Measurements from ENCODE around the gene MTIF2.
A peak's percentile ranks its signal among the peaks of the same experiment; 100 is the strongest.
"Not testable (repeated sequence)": the region's sequence is repeated elsewhere in the genome, so short reads cannot be mapped to it uniquely, and the experiment has no call there.

Gene MTIF2

GRCh38 chr2:55279214-55279835, 10.3 kb upstream of the MTIF2 start:
- not testable (repeated sequence) for H4K8ac ChIP-seq (ENCODE audit: low read length)

GRCh38 chr2:55277310-55277709, 8.3 kb upstream of the MTIF2 start:
- DNase-seq: no peak
- no peak overlapping the region for H4K91ac ChIP-seq (ENCODE audit: low read length)
- H2BK15ac ChIP-seq (ENCODE audit: low read depth, poor library complexity, severe bottlenecking): no peak overlapping the region
- no peak overlapping the region for H3K14ac ChIP-seq (ENCODE audit: low read length in 2 of 2)
- H2BK12ac ChIP-seq (ENCODE audit: low read length in 2 of 2): no peak overlapping the region
- peaks cover 0 to 5% of the 10 kb centered on the region in 2 experiments for H3K36me3 ChIP-seq (ENCODE audit: control insufficient read depth in 1 of 2, insufficient read depth in 2 of 2, low read depth in 1 of 2, low read length in 2 of 2)
- H2AK5ac ChIP-seq (ENCODE audit: low read length, severe bottlenecking): no peak overlapping the region
- no peak overlapping the region for H3K4me3 ChIP-seq (ENCODE audit: insufficient read depth in 1 of 2, low read depth in 1 of 2, low read length in 2 of 2)
- peaks cover 3% of the 10 kb centered on the region for H3K4me1 ChIP-seq (ENCODE audit: control insufficient read depth, insufficient read depth, low read depth, low read length)
- no peak overlapping the region for H3K18ac ChIP-seq (ENCODE audit: low read depth in 1 of 2, low read length in 2 of 2)
- H3K4me2 ChIP-seq (ENCODE audit: low read length, poor library complexity, severe bottlenecking): no peak overlapping the region
- no peak overlapping the region for H4K8ac ChIP-seq (ENCODE audit: low read length)
- H3K79me1 ChIP-seq (replicated peaks; ENCODE audit: low read length, poor library complexity, severe bottlenecking): no peaks in the 10 kb centered on the region
- H3K27me3 ChIP-seq (ENCODE audit: control insufficient read depth in 1 of 2, insufficient read depth in 1 of 2, low read length in 2 of 2): no peaks in the 10 kb centered on the region
- H3K27ac ChIP-seq (ENCODE audit: low read length, poor library complexity, severe bottlenecking): no peak overlapping the region
- no peak overlapping the region for H3K4ac ChIP-seq (ENCODE audit: low read depth in 1 of 2, low read length in 2 of 2)
- no peak overlapping the region for H2BK120ac ChIP-seq (ENCODE audit: low read depth, low read length)
- H3K23ac ChIP-seq (ENCODE audit: low read length in 2 of 2): no peak overlapping the region
- WGBS: 80% methylated on average over 2 of the region's 3 CpGs
- no peak overlapping the region for H2BK5ac ChIP-seq (ENCODE audit: low read depth, low read length, poor library complexity, severe bottlenecking)
- no peaks in the 10 kb centered on the region for H3K9me3 ChIP-seq (ENCODE audit: control insufficient read depth, low read length)
- no peak overlapping the region for H2AFZ ChIP-seq (ENCODE audit: low read depth, low read length)
- H3K9ac ChIP-seq (ENCODE audit: low read length): no peak overlapping the region

More at GRCh38 chr2:55279214-55279835, 10.3 kb upstream of the MTIF2 start:
- not testable (repeated sequence) for H3K4me3 ChIP-seq (ENCODE audit: insufficient read depth in 1 of 2, low read depth in 1 of 2, low read length in 2 of 2); H3K9ac ChIP-seq (ENCODE audit: low read length); DNase-seq; H3K36me3 ChIP-seq (ENCODE audit: control insufficient read depth in 1 of 2, insufficient read depth in 2 of 2, low read depth in 1 of 2, low read length in 2 of 2); H3K27me3 ChIP-seq (ENCODE audit: control insufficient read depth in 1 of 2, insufficient read depth in 1 of 2, low read length in 2 of 2); H3K4ac ChIP-seq (ENCODE audit: low read depth in 1 of 2, low read length in 2 of 2); H3K23ac ChIP-seq (ENCODE audit: low read length in 2 of 2); H2BK120ac ChIP-seq (ENCODE audit: low read depth, low read length); H2AK5ac ChIP-seq (ENCODE audit: low read length, severe bottlenecking); H2AFZ ChIP-seq (ENCODE audit: low read depth, low read length); H2BK15ac ChIP-seq (ENCODE audit: low read depth, poor library complexity, severe bottlenecking); H3K4me2 ChIP-seq (ENCODE audit: low read length, poor library complexity, severe bottlenecking); H3K9me3 ChIP-seq (ENCODE audit: control insufficient read depth, low read length); H3K14ac ChIP-seq (ENCODE audit: low read length in 2 of 2); H2BK12ac ChIP-seq (ENCODE audit: low read length in 2 of 2); H3K79me1 ChIP-seq (replicated peaks; ENCODE audit: low read length, poor library complexity, severe bottlenecking); H2BK5ac ChIP-seq (ENCODE audit: low read depth, low read length, poor library complexity, severe bottlenecking); H4K91ac ChIP-seq (ENCODE audit: low read length); H3K18ac ChIP-seq (ENCODE audit: low read depth in 1 of 2, low read length in 2 of 2); H3K4me1 ChIP-seq (ENCODE audit: control insufficient read depth, insufficient read depth, low read depth, low read length); H3K27ac ChIP-seq (ENCODE audit: low read length, poor library complexity, severe bottlenecking)
- 22% methylated on average over 6 of the region's 10 CpGs for WGBS

GRCh38 chr2:55274346-55274745, 5.3 kb upstream of the MTIF2 start:
- H3K9ac ChIP-seq (ENCODE audit: low read length); H2BK120ac ChIP-seq (ENCODE audit: low read depth, low read length); H2BK15ac ChIP-seq (ENCODE audit: low read depth, poor library complexity, severe bottlenecking); H3K18ac ChIP-seq (ENCODE audit: low read depth in 1 of 2, low read length in 2 of 2); H3K14ac ChIP-seq (ENCODE audit: low read length in 2 of 2); H3K4ac ChIP-seq (ENCODE audit: low read depth in 1 of 2, low read length in 2 of 2); H3K23ac ChIP-seq (ENCODE audit: low read length in 2 of 2); H3K36me3 ChIP-seq (ENCODE audit: control insufficient read depth in 1 of 2, insufficient read depth in 2 of 2, low read depth in 1 of 2, low read length in 2 of 2); H3K9me3 ChIP-seq (ENCODE audit: control insufficient read depth, low read length); H4K8ac ChIP-seq (ENCODE audit: low read length); H2AK5ac ChIP-seq (ENCODE audit: low read length, severe bottlenecking); H4K91ac ChIP-seq (ENCODE audit: low read length); H3K4me2 ChIP-seq (ENCODE audit: low read length, poor library complexity, severe bottlenecking); H3K27ac ChIP-seq (ENCODE audit: low read length, poor library complexity, severe bottlenecking); H2AFZ ChIP-seq (ENCODE audit: low read depth, low read length); H3K79me1 ChIP-seq (replicated peaks; ENCODE audit: low read length, poor library complexity, severe bottlenecking); H3K4me1 ChIP-seq (ENCODE audit: control insufficient read depth, insufficient read depth, low read depth, low read length); DNase-seq; H2BK12ac ChIP-seq (ENCODE audit: low read length in 2 of 2); H3K4me3 ChIP-seq (ENCODE audit: insufficient read depth in 1 of 2, low read depth in 1 of 2, low read length in 2 of 2); H2BK5ac ChIP-seq (ENCODE audit: low read depth, low read length, poor library complexity, severe bottlenecking); H3K27me3 ChIP-seq (ENCODE audit: control insufficient read depth in 1 of 2, insufficient read depth in 1 of 2, low read length in 2 of 2): not testable (repeated sequence)
- WGBS: 100% methylated on average over 2 of the region's 2 CpGs

GRCh38 chr2:55269645-55269990, 587 bp upstream of the MTIF2 start:
- Histone ChIP-seq H3K4ac (ENCODE audit: low read depth in 1 of 2, low read length in 2 of 2) (peak overlapping the region in 1 of 2 experiments; percentile 40), H3K14ac (ENCODE audit: low read length in 2 of 2) (no peak overlapping the region), H2BK120ac (ENCODE audit: low read depth, low read length) (no peak overlapping the region), H3K36me3 (ENCODE audit: control insufficient read depth in 1 of 2, insufficient read depth in 2 of 2, low read depth in 1 of 2, low read length in 2 of 2) (peaks cover 7 to 26% of the 10 kb centered on the region in 2 experiments), H2AFZ (ENCODE audit: low read depth, low read length) (peak overlapping the region; percentile 85), H4K8ac (ENCODE audit: low read length) (peak overlapping the region; percentile 90), H4K91ac (ENCODE audit: low read length) (no peak overlapping the region), H3K18ac (ENCODE audit: low read depth in 1 of 2, low read length in 2 of 2) (peak overlapping the region in 1 of 2 experiments; percentile 59), H3K4me1 (ENCODE audit: control insufficient read depth, insufficient read depth, low read depth, low read length) (peaks cover 2% of the 10 kb centered on the region), H2AK5ac (ENCODE audit: low read length, severe bottlenecking) (no peak overlapping the region), H3K79me1 (replicated peaks; ENCODE audit: low read length, poor library complexity, severe bottlenecking) (peaks cover 3% of the 10 kb centered on the region), H3K23ac (ENCODE audit: low read length in 2 of 2) (no peak overlapping the region), H3K4me2 (ENCODE audit: low read length, poor library complexity, severe bottlenecking) (peak overlapping the region; percentile 82), H2BK12ac (ENCODE audit: low read length in 2 of 2) (no peak overlapping the region), H3K4me3 (ENCODE audit: insufficient read depth in 1 of 2, low read depth in 1 of 2, low read length in 2 of 2) (peak overlapping the region; percentile 22 to 94), H3K27me3 (ENCODE audit: control insufficient read depth in 1 of 2, insufficient read depth in 1 of 2, low read length in 2 of 2) (no peaks in the 10 kb centered on the region), H2BK5ac (ENCODE audit: low read depth, low read length, poor library complexity, severe bottlenecking) (no peak overlapping the region), H2BK15ac (ENCODE audit: low read depth, poor library complexity, severe bottlenecking) (no peak overlapping the region), H3K9me3 (ENCODE audit: control insufficient read depth, low read length) (no peaks in the 10 kb centered on the region), H3K27ac (ENCODE audit: low read length, poor library complexity, severe bottlenecking) (peak overlapping the region; percentile 63), H3K9ac (ENCODE audit: low read length) (peak overlapping the region; percentile 97)
- WGBS: 83% methylated on average over 7 of the region's 7 CpGs
- peak; percentile 25 for DNase-seq

Data from mesenchymal stem cell (in vitro differentiated cells and primary cell).